ENCODE data around the gene MOCOS.
"Not testable (repeated sequence)": the region's sequence is repeated elsewhere in the genome, so short reads cannot be mapped to it uniquely, and the experiment has no call there.

MOCOS gene

GRCh38 chr18:36187193-36187825, at the start of gene MOCOS:
MOCOS (plus strand) TSS chr18:36187497; CDS start chr18:36187540, 43 bp downstream.
- DNase-seq, result peak; percentile 34

GRCh38 chr18:36139245-36139644, 48.1 kb upstream of the MOCOS start:
- no peak for DNase-seq

- no peak for DNase-seq
Observed at GRCh38 chr18:36141576-36141975, 45.7 kb upstream of the MOCOS start.

- DNase-seq, result no peak
Observed at GRCh38 chr18:36142751-36143150, 44.5 kb upstream of the MOCOS start.

GRCh38 chr18:36143391-36143790, 43.9 kb upstream of the MOCOS start:
- DNase-seq, result no peak

- DNase-seq, result no peak
Observed at GRCh38 chr18:36149514-36150289, 37.6 kb upstream of the MOCOS start.

- no peak for DNase-seq
Observed at GRCh38 chr18:36152781-36153180, 34.5 kb upstream of the MOCOS start.

- DNase-seq, result peak; percentile 96
Observed at GRCh38 chr18:36153203-36153602, 34.1 kb upstream of the MOCOS start.

- DNase-seq, result no peak
Observed at GRCh38 chr18:36153771-36154170, 33.5 kb upstream of the MOCOS start.

GRCh38 chr18:36155851-36156757, 31.2 kb upstream of the MOCOS start:
- no peak for DNase-seq

GRCh38 chr18:36157441-36157840, 29.9 kb upstream of the MOCOS start:
- DNase-seq, result no peak

GRCh38 chr18:36158266-36158867, 28.9 kb upstream of the MOCOS start:
- peak; percentile 81 for DNase-seq

GRCh38 chr18:36160959-36161371, 26.3 kb upstream of the MOCOS start:
- no peak for DNase-seq

GRCh38 chr18:36162981-36163380, 24.3 kb upstream of the MOCOS start:
- no peak for DNase-seq

GRCh38 chr18:36167692-36168218, 19.5 kb upstream of the MOCOS start:
- DNase-seq, result no peak

GRCh38 chr18:36168296-36168695, 19.0 kb upstream of the MOCOS start:
- DNase-seq, result not testable (repeated sequence)

GRCh38 chr18:36169938-36170337, 17.4 kb upstream of the MOCOS start:
- DNase-seq, result no peak

- no peak for DNase-seq
Observed at GRCh38 chr18:36175481-36175880, 11.8 kb upstream of the MOCOS start.

- DNase-seq, result no peak
Observed at GRCh38 chr18:36176177-36176584, 11.1 kb upstream of the MOCOS start.

GRCh38 chr18:36176711-36177110, 10.6 kb upstream of the MOCOS start:
- DNase-seq, result no peak

- no peak for DNase-seq
Observed at GRCh38 chr18:36177913-36178312, 9.4 kb upstream of the MOCOS start.

- no peak for DNase-seq
Observed at GRCh38 chr18:36179562-36180355, 7.5 kb upstream of the MOCOS start.
